ENCODE data around the gene ZNF860. TPM values are rescaled to one million over a fixed set of nuclear protein-coding genes. Genes with fewer than 3 reads are reported as not detected.

The ZNF860 gene
- 1 to 10 TPM in 1 of 2 donors, under 1 TPM in 1; 0.65 to 1.8 TPM for total RNA-seq
- polyA plus RNA-seq, result under 1 TPM; 0.25 to 0.31 TPM
- long read RNA-seq, donor 1, partial matches to known transcripts, result 0 of 1 reads
- long read RNA-seq, donor 1, other reads (novel, unspliced or antisense), result 1 of 1 reads
- long read RNA-seq, donor 2, partial matches to known transcripts, result 2 of 3 reads
- long read RNA-seq, donor 2, other reads (novel, unspliced or antisense), result 1 of 3 reads

DNA sequence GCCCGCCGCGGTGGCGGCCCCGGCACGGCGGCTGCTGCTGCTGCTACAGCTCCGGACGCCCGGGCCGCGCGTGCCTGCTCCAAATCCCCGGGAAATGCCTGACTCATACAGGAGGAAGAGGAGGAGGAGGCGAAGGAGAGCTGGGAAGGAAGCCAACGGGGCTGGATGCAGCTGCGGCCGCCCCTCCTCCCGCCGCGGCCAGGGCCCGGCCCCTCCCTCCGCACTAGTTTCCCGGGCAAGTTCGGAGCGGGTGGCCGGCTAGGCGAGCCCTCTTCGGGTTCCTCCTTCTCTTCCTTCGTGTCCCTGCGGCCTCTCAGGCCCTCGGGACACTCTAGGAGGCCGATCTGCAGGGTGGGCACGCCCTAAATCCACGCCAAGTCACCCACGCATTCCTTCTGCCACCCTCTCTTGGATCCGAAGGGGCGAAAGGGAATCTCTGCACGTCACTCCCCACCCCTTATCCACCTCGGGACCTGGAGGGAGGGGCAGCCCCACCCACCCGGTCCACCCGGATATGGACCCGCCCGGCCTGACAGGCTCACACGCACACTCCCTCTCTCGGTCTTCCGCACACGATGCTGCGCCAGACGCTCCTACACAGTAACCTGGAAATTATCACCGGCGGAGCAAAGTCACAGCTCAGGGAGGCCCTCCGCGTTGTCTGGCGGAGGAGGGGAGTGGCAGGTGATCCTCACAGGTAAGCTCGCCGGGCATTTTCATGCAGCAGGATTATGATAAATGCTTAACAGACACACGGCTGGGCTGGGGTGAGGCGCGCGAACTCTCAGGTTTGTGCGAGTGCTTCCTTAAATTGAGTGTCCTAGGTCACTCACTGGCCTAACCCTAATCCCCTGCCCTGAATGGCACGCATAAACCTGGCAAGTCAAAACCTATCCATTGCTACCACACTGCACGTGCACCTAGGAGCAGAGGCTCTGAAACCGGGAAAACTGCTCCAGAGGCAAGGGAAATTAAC, at the start of gene ZNF860, which contains the start of gene OSBPL10:
TSS of gene ZNF860 (plus strand) at position 545 of the 976 bp plus-strand sequence. CDS start 7,330 bp downstream, outside the sequence.
TSS of gene OSBPL10 (minus strand) at position 57 of the 976 bp plus-strand sequence. CDS start 83 bp downstream, outside the sequence.
- peaks cover 0 to 1% of the 10 kb centered on the region in 2 donors for H3K36me3 ChIP-seq (ENCODE audit: control insufficient read depth in 1 of 2, insufficient read depth in 2 of 2, low read length in 1 of 2)
- ATAC-seq (ENCODE audit: low FRiP score), result peak; percentile 92
- intact Hi-C loops (cut with DNase I), result loop anchor here in 1 of 2 donors (2.0 kb wide), 1 partner anchor 105 kb away; no protein-coding TSS in a partner anchor
- no peaks in the 10 kb centered on the region for H3K27me3 ChIP-seq (ENCODE audit: control insufficient read depth in 1 of 2, insufficient read depth in 2 of 2, low read length in 1 of 2)
- no peaks in the 10 kb centered on the region for H3K4me1 ChIP-seq (ENCODE audit: control insufficient read depth in 1 of 2, insufficient read depth in 2 of 2, low read length in 2 of 2)
- peak within 1 kb of the TSS in 1 of 2 donors; percentile 77 for H3K27ac ChIP-seq (ENCODE audit: low read depth in 1 of 2, low read length in 2 of 2)
- peak; percentile 94 to 95 for DNase-seq
- H3K4me3 ChIP-seq (ENCODE audit: low read length in 2 of 2), result peak within 1 kb of the TSS; percentile 57 to 88
- 10 to 13% methylated on average over 48 to 65 of the region's 65 CpGs for WGBS, 2 donors
- no peaks in the 10 kb centered on the region for H3K9me3 ChIP-seq (ENCODE audit: control insufficient read depth, low read length)

DNA sequence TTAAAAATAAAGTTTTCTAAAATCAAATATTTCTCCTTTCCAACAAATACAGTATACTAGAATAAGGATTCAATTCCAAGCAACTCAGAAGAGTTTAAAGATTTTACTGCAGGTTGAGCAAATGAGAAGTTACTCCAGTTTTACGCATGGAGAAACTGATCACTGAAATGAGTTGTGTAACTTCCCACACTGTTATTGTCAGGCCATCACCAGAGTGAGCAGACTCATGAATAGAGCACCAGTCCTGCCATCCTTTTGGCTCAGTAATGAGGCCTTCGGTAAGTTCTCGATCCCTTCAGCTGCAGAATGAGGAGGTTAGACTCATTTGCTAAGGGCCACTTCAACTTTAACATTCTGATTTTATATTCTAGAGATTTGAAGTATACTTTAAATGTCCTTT, 48.6 kb upstream of the ZNF860 start:
- no peak overlapping the region for H3K27ac ChIP-seq (ENCODE audit: low read depth in 1 of 2, low read length in 2 of 2)
- peaks cover 0 to 4% of the 10 kb centered on the region in 2 donors for H3K4me1 ChIP-seq (ENCODE audit: control insufficient read depth in 1 of 2, insufficient read depth in 2 of 2, low read length in 2 of 2)
- DNase-seq (no peak), ATAC-seq (ENCODE audit: low FRiP score) (no peak)
- H3K4me3 ChIP-seq (ENCODE audit: low read length in 2 of 2), result no peak overlapping the region
- H3K9me3 ChIP-seq (ENCODE audit: control insufficient read depth, low read length), result no peaks in the 10 kb centered on the region
- 97% methylated on average over 3 of the region's 3 CpGs for WGBS, 2 donors
- H3K27me3 ChIP-seq (ENCODE audit: control insufficient read depth in 1 of 2, insufficient read depth in 2 of 2, low read length in 1 of 2), result no peaks in the 10 kb centered on the region
- no peaks in the 10 kb centered on the region for H3K36me3 ChIP-seq (ENCODE audit: control insufficient read depth in 1 of 2, insufficient read depth in 2 of 2, low read length in 1 of 2)
- intact Hi-C loops (cut with DNase I), result no loop called here

GRCh38 chr3:31934018-31934417, 47.5 kb upstream of the ZNF860 start:
- Histone ChIP-seq H3K27ac (ENCODE audit: low read depth in 1 of 2, low read length in 2 of 2) (no peak overlapping the region), H3K27me3 (ENCODE audit: control insufficient read depth in 1 of 2, insufficient read depth in 2 of 2, low read length in 1 of 2) (no peaks in the 10 kb centered on the region), H3K9me3 (ENCODE audit: control insufficient read depth, low read length) (no peaks in the 10 kb centered on the region), H3K36me3 (ENCODE audit: control insufficient read depth in 1 of 2, insufficient read depth in 2 of 2, low read length in 1 of 2) (no peaks in the 10 kb centered on the region), H3K4me1 (ENCODE audit: control insufficient read depth in 1 of 2, insufficient read depth in 2 of 2, low read length in 2 of 2) (peaks cover 0 to 4% of the 10 kb centered on the region in 2 donors), H3K4me3 (ENCODE audit: low read length in 2 of 2) (no peak overlapping the region)
- WGBS, 2 donors, result 94 to 100% methylated on average over 1 of the region's 1 CpG
- ATAC-seq (ENCODE audit: low FRiP score) (no peak), DNase-seq (no peak)
- intact Hi-C loops (cut with DNase I), result no loop called here

DNA sequence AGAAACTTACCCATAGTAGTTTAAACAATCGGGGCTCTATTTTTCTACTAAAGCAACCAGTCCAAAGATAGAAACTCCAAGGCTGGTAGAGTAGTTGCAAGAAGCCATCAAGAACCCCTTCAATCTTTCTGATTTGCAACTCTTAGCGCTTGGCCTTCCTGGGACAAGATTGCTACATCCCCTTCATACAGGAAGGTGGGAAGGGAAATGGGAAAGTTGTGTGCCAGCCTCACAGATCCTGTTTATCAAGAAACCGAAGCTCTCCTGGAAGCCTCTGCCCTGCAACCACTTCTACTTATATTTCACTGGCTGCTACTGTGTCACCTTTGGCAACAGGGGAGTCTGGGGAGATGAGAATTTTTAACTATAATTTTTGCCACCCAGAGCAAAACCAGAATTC, 46.7 kb upstream of the ZNF860 start:
- DNase-seq, result no peak
- Histone ChIP-seq H3K4me1 (ENCODE audit: control insufficient read depth in 1 of 2, insufficient read depth in 2 of 2, low read length in 2 of 2) (peaks cover 0 to 4% of the 10 kb centered on the region in 2 donors), H3K36me3 (ENCODE audit: control insufficient read depth in 1 of 2, insufficient read depth in 2 of 2, low read length in 1 of 2) (no peaks in the 10 kb centered on the region), H3K9me3 (ENCODE audit: control insufficient read depth, low read length) (no peaks in the 10 kb centered on the region), H3K27ac (ENCODE audit: low read depth in 1 of 2, low read length in 2 of 2) (no peak overlapping the region), H3K27me3 (ENCODE audit: control insufficient read depth in 1 of 2, insufficient read depth in 2 of 2, low read length in 1 of 2) (no peaks in the 10 kb centered on the region), H3K4me3 (ENCODE audit: low read length in 2 of 2) (no peak overlapping the region)
- 67% methylated on average over 3 of the region's 3 CpGs for WGBS, 2 donors
- no peak for ATAC-seq (ENCODE audit: low FRiP score)
- intact Hi-C loops (cut with DNase I), result no loop called here

DNA sequence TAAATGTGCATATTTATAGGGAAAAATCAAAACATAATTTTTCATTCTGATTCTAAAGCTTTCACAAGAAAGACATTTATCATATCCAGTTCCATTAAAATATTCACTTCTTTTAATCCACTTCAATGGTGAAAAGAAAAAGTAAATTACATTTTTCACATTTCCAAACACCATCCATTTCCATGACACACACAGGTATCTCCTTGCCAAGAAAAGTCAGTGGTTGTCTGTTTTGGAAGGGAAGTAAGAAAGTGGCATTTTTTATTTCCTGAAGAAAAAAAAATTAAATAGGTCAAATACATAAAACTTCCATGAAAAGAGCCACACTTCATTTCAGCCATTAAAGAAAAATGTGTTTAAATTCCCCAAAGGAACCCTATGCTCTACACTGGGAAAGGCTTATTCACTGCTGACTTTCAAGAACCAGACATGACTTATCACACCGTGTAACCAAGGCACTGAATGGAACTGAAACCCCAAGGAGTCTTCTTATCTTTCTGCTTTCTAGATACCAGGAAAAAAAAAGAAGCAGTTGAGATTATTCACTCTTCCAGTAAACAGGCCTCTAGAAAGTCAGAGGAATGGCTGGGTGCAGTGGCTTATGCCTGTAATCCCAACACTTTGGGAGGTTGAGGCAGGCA, 45.0 kb upstream of the ZNF860 start:
- Histone ChIP-seq H3K36me3 (ENCODE audit: control insufficient read depth in 1 of 2, insufficient read depth in 2 of 2, low read length in 1 of 2) (no peaks in the 10 kb centered on the region), H3K4me1 (ENCODE audit: control insufficient read depth in 1 of 2, insufficient read depth in 2 of 2, low read length in 2 of 2) (peaks cover 3 to 7% of the 10 kb centered on the region in 2 donors), H3K4me3 (ENCODE audit: low read length in 2 of 2) (no peak overlapping the region), H3K9me3 (ENCODE audit: control insufficient read depth, low read length) (no peaks in the 10 kb centered on the region), H3K27ac (ENCODE audit: low read depth in 1 of 2, low read length in 2 of 2) (no peak overlapping the region), H3K27me3 (ENCODE audit: control insufficient read depth in 1 of 2, insufficient read depth in 2 of 2, low read length in 1 of 2) (no peaks in the 10 kb centered on the region)
- DNase-seq (no peak), ATAC-seq (ENCODE audit: low FRiP score) (peak; percentile 56)
- WGBS, 2 donors, result 0 to 3% methylated on average over 1 of the region's 1 CpG
- intact Hi-C loops (cut with DNase I), result no loop called here

DNA sequence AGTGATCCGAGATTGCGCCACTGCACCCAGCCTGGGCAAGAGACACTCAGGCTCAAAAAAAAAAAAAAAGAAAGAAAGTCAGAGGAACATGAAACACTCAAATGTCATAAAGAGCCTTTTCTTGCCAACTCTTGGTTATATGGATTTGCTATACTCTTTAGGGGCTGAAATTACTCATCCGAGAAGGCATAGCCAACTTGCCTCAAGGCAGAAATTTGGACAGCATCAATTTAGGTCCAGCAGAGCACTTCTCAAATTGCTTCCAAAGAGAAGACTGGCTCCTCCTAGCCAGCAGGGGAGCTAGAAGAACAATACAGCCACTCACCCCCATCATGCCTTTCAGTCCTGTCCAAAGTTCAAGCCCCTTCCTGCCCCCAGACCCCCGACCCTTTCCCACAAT, 44.3 kb upstream of the ZNF860 start:
- H3K36me3 ChIP-seq (ENCODE audit: control insufficient read depth in 1 of 2, insufficient read depth in 2 of 2, low read length in 1 of 2), result no peaks in the 10 kb centered on the region
- no peaks in the 10 kb centered on the region for H3K27me3 ChIP-seq (ENCODE audit: control insufficient read depth in 1 of 2, insufficient read depth in 2 of 2, low read length in 1 of 2)
- no peak for ATAC-seq (ENCODE audit: low FRiP score)
- no peak overlapping the region for H3K4me3 ChIP-seq (ENCODE audit: low read length in 2 of 2)
- intact Hi-C loops (cut with DNase I), result no loop called here
- 92 to 99% methylated on average over 4 of the region's 4 CpGs for WGBS, 2 donors
- no peak overlapping the region for H3K27ac ChIP-seq (ENCODE audit: low read depth in 1 of 2, low read length in 2 of 2)
- H3K4me1 ChIP-seq (ENCODE audit: control insufficient read depth in 1 of 2, insufficient read depth in 2 of 2, low read length in 2 of 2), result peaks cover 5 to 7% of the 10 kb centered on the region in 2 donors
- no peaks in the 10 kb centered on the region for H3K9me3 ChIP-seq (ENCODE audit: control insufficient read depth, low read length)
- no peak for DNase-seq

- no peaks in the 10 kb centered on the region for H3K36me3 ChIP-seq (ENCODE audit: control insufficient read depth in 1 of 2, insufficient read depth in 2 of 2, low read length in 1 of 2)
- H3K4me3 ChIP-seq (ENCODE audit: low read length in 2 of 2), result no peak overlapping the region
- H3K27ac ChIP-seq (ENCODE audit: low read depth in 1 of 2, low read length in 2 of 2), result no peak overlapping the region
- no peaks in the 10 kb centered on the region for H3K9me3 ChIP-seq (ENCODE audit: control insufficient read depth, low read length)
- 92 to 100% methylated on average over 2 of the region's 2 CpGs for WGBS, 2 donors
- intact Hi-C loops (cut with DNase I), result no loop called here
- no peaks in the 10 kb centered on the region for H3K27me3 ChIP-seq (ENCODE audit: control insufficient read depth in 1 of 2, insufficient read depth in 2 of 2, low read length in 1 of 2)
- ATAC-seq (ENCODE audit: low FRiP score), result no peak
- DNase-seq, result no peak
- peaks cover 5 to 6% of the 10 kb centered on the region in 2 donors for H3K4me1 ChIP-seq (ENCODE audit: control insufficient read depth in 1 of 2, insufficient read depth in 2 of 2, low read length in 2 of 2)
Observed at GRCh38 chr3:31942446-31942845, 39.1 kb upstream of the ZNF860 start.

DNA sequence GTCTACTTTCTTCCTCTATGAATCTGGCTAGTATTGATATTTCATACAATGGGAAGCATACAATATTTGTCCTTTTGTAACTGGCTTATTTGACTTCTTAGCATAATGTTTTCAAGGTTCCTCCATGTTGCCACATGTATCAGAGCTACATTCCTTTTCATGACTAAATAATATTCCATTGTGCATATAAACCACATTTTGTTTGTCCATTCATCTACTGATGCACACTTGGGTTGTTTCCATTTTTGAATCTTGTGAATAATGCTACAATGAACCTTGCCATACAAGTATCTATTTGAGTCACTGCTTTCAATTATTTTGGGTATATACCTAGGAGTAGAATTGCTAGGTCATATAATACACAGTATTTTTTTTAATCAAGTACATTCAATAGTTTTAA, 38.5 kb upstream of the ZNF860 start:
- Histone ChIP-seq H3K27me3 (ENCODE audit: control insufficient read depth in 1 of 2, insufficient read depth in 2 of 2, low read length in 1 of 2) (no peaks in the 10 kb centered on the region), H3K9me3 (ENCODE audit: control insufficient read depth, low read length) (no peaks in the 10 kb centered on the region), H3K4me1 (ENCODE audit: control insufficient read depth in 1 of 2, insufficient read depth in 2 of 2, low read length in 2 of 2) (peaks cover 5 to 6% of the 10 kb centered on the region in 2 donors), H3K27ac (ENCODE audit: low read depth in 1 of 2, low read length in 2 of 2) (no peak overlapping the region), H3K36me3 (ENCODE audit: control insufficient read depth in 1 of 2, insufficient read depth in 2 of 2, low read length in 1 of 2) (no peaks in the 10 kb centered on the region), H3K4me3 (ENCODE audit: low read length in 2 of 2) (no peak overlapping the region)
- ATAC-seq (ENCODE audit: low FRiP score), result no peak
- intact Hi-C loops (cut with DNase I), result no loop called here
- no peak for DNase-seq
